HepG2 (cell line): ENCODE measurements around the gene CPXM1. TPM values are rescaled to one million over a fixed set of nuclear protein-coding genes. Genes with fewer than 3 reads are reported as not detected.

Experiments
- CHCHD3 ChIP-seq: sonication (generic); formaldehyde crosslinking; IDR thresholded peaks from 2 replicates; pipeline ENCODE4 v1.8.0; 2022; ENCODE audit warnings: mild to moderate bottlenecking, missing genetic modification reagents, moderate library complexity
- GATAD1 ChIP-seq: IDR thresholded peaks from 2 replicates; pipeline ENCODE4 v1.6.1; 2016; ENCODE audit warnings: missing genetic modification reagents, missing compliant biosample characterization
- HDAC1 ChIP-seq: sonication (generic); formaldehyde crosslinking; IDR thresholded peaks from 2 replicates; pipeline ENCODE4 v1.5.1; 2020; ENCODE audit warnings: mild to moderate bottlenecking, missing genetic modification reagents
- NFIC ChIP-seq: IDR thresholded peaks from 2 replicates; pipeline ENCODE4 v1.6.1; 2012; ENCODE audit warnings: mild to moderate bottlenecking, low read length, inconsistent platforms
- PITX1 ChIP-seq: sonication (generic); formaldehyde crosslinking; IDR thresholded peaks from 2 replicates; pipeline ENCODE4 v1.5.1; 2020; ENCODE audit warnings: mild to moderate bottlenecking, missing genetic modification reagents
- PTBP1 ChIP-seq: fragments of 200-400 bp; formaldehyde crosslinking; IDR thresholded peaks from 2 replicates; pipeline ENCODE4 v1.6.1; 2018; ENCODE audit warnings: low read length, low read depth; ENCODE audit not compliant: poor library complexity, severe bottlenecking
- SNAPC2 ChIP-seq: sonication (generic); formaldehyde crosslinking; IDR thresholded peaks from 2 replicates; pipeline ENCODE4 v1.8.1; 2022; ENCODE audit warnings: mild to moderate bottlenecking, missing genetic modification reagents
- SRF ChIP-seq: IDR thresholded peaks from 2 replicates; pipeline ENCODE4 v1.6.1; 2011; ENCODE audit warnings: mild to moderate bottlenecking, low read depth, low read length, moderate library complexity
- ZNF383 ChIP-seq: sonication (generic); formaldehyde crosslinking; IDR thresholded peaks from 2 replicates; pipeline ENCODE4 v1.4.0; 2020; ENCODE audit warnings: missing genetic modification reagents, mild to moderate bottlenecking, borderline replicate concordance
- ZNF562 ChIP-seq: sonication (generic); formaldehyde crosslinking; IDR thresholded peaks from 2 replicates; pipeline ENCODE4 v1.8.0; 2022; ENCODE audit warnings: missing genetic modification reagents, borderline replicate concordance
- ZNF619 ChIP-seq: sonication (generic); formaldehyde crosslinking; IDR thresholded peaks from 2 replicates; pipeline ENCODE4 v1.4.0; 2020; ENCODE audit warnings: mild to moderate bottlenecking, missing genetic modification reagents
- polyA plus RNA-seq, 8 experiments: library from polyadenylated mRNA; depleted of rRNA in 3 of 8; stranded (reverse) in 7 of 8; unstranded in 1 of 8; fragments of >200 nt; fragmentation: Illumina TruSeq in 4 of 8; extraction: Trizol in 4 of 8; gene quantifications; 2 replicates each; pipeline versions ENCODE4 v1.2.1 to v1.2.3, GENCODE V29; 2011 to 2016; ENCODE audit warnings: low read depth in 4 of 8, missing spikeins in 1 of 8, mixed read lengths in 1 of 8; ENCODE audit not compliant: insufficient read depth in 1 of 8
- total RNA-seq, 5 experiments: library from RNA; depleted of rRNA; stranded (reverse); fragments of >200 nt; fragmentation: Illumina TruSeq; extraction: Trizol; gene quantifications; 2 replicates each; pipeline ENCODE4 v1.2.3, GENCODE V29; 2016; ENCODE audit warnings: low read depth in 1 of 5
- TF ChIP-seq, protein P1 (sequence below): sonication (generic); formaldehyde crosslinking; IDR thresholded peaks from 2 replicates; pipeline ENCODE4 v1.4.0; 2020; ENCODE audit warnings: missing genetic modification reagents, low read depth, mild to moderate bottlenecking, borderline replicate concordance
- TF ChIP-seq, protein P2 (sequence below): sonication (generic); formaldehyde crosslinking; IDR thresholded peaks from 2 replicates; pipeline ENCODE4 v1.4.0; 2020; ENCODE audit warnings: mild to moderate bottlenecking, missing genetic modification reagents
- TF ChIP-seq, protein P3 (sequence below): sonication (generic); formaldehyde crosslinking; IDR thresholded peaks from 2 replicates; pipeline ENCODE4 v1.4.0; 2020; ENCODE audit warnings: missing genetic modification reagents
- TF ChIP-seq, protein P4 (sequence below): IDR thresholded peaks from 2 replicates; pipeline ENCODE4 v1.6.1; 2016; ENCODE audit warnings: missing compliant biosample characterization, missing genetic modification reagents, borderline replicate concordance
- TF ChIP-seq, protein P5 (sequence below): sonication (generic); formaldehyde crosslinking; IDR thresholded peaks from 2 replicates; pipeline ENCODE4 v1.5.0; 2020; ENCODE audit warnings: mild to moderate bottlenecking, missing genetic modification reagents
- TF ChIP-seq, protein P6 (sequence below): sonication (generic); formaldehyde crosslinking; IDR thresholded peaks from 2 replicates; pipeline ENCODE4 v1.8.0; 2022; ENCODE audit warnings: mild to moderate bottlenecking, missing genetic modification reagents; ENCODE audit not compliant: insufficient replicate concordance

Gene CPXM1
- total and polyA plus RNA-seq, 2 of the 13 experiments (the other 11 are each of a cell fraction or from before 2014, with no cell fraction given) = 0.07 TPM; not detected in 1

DNA sequence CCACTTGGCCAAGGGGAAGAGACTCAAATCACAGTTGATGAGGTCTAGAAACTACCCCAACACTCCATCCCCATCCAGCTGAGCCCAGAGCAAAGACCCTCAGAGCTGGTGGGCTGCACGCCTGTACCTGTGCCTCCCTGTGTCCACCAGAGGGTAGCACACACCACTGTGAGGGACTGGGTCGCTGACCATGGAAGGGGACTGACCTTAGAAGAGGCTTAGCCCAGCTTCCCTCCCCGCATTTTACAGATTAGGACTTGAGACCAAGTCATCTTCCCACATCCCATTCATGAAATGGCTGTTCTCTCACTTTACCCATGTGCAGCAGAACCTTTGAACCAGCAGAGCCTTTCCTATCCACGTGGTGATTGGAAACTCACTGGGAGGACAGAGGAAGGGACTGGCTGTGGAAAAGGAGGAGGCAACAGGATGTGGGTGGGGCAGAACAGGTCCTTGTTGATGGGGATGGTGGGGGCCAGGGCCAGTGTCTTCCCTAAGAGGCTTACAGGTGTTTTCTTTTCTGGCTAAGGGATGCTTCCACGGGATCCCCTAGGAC lies 44.3 kb downstream of the CPXM1 start (continued):
- TF ChIP-seq, protein P1, sequence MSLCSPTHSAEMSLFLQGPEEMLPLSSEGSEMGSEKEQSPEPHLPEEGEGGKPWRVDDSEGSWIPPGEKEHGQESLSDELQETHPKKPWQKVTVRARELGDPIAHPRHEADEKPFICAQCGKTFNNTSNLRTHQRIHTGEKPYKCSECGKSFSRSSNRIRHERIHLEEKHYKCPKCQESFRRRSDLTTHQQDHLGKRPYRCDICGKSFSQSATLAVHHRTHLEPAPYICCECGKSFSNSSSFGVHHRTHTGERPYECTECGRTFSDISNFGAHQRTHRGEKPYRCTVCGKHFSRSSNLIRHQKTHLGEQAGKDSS (CRISPR knock-in tag) = no peak
- TF ChIP-seq, protein P2, sequence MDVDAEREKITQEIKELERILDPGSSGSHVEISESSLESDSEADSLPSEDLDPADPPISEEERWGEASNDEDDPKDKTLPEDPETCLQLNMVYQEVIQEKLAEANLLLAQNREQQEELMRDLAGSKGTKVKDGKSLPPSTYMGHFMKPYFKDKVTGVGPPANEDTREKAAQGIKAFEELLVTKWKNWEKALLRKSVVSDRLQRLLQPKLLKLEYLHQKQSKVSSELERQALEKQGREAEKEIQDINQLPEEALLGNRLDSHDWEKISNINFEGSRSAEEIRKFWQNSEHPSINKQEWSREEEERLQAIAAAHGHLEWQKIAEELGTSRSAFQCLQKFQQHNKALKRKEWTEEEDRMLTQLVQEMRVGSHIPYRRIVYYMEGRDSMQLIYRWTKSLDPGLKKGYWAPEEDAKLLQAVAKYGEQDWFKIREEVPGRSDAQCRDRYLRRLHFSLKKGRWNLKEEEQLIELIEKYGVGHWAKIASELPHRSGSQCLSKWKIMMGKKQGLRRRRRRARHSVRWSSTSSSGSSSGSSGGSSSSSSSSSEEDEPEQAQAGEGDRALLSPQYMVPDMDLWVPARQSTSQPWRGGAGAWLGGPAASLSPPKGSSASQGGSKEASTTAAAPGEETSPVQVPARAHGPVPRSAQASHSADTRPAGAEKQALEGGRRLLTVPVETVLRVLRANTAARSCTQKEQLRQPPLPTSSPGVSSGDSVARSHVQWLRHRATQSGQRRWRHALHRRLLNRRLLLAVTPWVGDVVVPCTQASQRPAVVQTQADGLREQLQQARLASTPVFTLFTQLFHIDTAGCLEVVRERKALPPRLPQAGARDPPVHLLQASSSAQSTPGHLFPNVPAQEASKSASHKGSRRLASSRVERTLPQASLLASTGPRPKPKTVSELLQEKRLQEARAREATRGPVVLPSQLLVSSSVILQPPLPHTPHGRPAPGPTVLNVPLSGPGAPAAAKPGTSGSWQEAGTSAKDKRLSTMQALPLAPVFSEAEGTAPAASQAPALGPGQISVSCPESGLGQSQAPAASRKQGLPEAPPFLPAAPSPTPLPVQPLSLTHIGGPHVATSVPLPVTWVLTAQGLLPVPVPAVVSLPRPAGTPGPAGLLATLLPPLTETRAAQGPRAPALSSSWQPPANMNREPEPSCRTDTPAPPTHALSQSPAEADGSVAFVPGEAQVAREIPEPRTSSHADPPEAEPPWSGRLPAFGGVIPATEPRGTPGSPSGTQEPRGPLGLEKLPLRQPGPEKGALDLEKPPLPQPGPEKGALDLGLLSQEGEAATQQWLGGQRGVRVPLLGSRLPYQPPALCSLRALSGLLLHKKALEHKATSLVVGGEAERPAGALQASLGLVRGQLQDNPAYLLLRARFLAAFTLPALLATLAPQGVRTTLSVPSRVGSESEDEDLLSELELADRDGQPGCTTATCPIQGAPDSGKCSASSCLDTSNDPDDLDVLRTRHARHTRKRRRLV (CRISPR knock-in tag) = no peak
- peak; percentile 78 for TF ChIP-seq CHCHD3 (CRISPR knock-in tag)
- TF ChIP-seq PITX1 (CRISPR knock-in tag) = no peak
- no peak for TF ChIP-seq ZNF383
- no peak for TF ChIP-seq ZNF562 (CRISPR knock-in tag)
- TF ChIP-seq, protein P3, sequence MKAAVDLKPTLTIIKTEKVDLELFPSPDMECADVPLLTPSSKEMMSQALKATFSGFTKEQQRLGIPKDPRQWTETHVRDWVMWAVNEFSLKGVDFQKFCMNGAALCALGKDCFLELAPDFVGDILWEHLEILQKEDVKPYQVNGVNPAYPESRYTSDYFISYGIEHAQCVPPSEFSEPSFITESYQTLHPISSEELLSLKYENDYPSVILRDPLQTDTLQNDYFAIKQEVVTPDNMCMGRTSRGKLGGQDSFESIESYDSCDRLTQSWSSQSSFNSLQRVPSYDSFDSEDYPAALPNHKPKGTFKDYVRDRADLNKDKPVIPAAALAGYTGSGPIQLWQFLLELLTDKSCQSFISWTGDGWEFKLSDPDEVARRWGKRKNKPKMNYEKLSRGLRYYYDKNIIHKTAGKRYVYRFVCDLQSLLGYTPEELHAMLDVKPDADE (CRISPR knock-in tag) = no peak
- no peak for TF ChIP-seq SNAPC2 (CRISPR knock-in tag)
- TF ChIP-seq ZNF619 (CRISPR knock-in tag) = no peak
- TF ChIP-seq HDAC1 = no peak
- TF ChIP-seq GATAD1 = no peak
- TF ChIP-seq, protein P4, sequence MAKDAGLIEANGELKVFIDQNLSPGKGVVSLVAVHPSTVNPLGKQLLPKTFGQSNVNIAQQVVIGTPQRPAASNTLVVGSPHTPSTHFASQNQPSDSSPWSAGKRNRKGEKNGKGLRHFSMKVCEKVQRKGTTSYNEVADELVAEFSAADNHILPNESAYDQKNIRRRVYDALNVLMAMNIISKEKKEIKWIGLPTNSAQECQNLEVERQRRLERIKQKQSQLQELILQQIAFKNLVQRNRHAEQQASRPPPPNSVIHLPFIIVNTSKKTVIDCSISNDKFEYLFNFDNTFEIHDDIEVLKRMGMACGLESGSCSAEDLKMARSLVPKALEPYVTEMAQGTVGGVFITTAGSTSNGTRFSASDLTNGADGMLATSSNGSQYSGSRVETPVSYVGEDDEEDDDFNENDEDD (CRISPR knock-in tag) = no peak
- no peak for TF ChIP-seq PTBP1
- no peak for TF ChIP-seq SRF
- TF ChIP-seq, protein P5, sequence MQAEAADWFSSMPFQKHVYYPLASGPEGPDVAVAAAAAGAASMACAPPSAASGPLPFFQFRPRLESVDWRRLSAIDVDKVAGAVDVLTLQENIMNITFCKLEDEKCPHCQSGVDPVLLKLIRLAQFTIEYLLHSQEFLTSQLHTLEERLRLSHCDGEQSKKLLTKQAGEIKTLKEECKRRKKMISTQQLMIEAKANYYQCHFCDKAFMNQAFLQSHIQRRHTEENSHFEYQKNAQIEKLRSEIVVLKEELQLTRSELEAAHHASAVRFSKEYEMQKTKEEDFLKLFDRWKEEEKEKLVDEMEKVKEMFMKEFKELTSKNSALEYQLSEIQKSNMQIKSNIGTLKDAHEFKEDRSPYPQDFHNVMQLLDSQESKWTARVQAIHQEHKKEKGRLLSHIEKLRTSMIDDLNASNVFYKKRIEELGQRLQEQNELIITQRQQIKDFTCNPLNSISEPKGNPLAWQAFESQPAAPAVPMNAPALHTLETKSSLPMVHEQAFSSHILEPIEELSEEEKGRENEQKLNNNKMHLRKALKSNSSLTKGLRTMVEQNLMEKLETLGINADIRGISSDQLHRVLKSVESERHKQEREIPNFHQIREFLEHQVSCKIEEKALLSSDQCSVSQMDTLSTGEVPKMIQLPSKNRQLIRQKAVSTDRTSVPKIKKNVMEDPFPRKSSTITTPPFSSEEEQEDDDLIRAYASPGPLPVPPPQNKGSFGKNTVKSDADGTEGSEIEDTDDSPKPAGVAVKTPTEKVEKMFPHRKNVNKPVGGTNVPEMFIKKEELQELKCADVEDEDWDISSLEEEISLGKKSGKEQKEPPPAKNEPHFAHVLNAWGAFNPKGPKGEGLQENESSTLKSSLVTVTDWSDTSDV = no peak
- TF ChIP-seq, protein P6, sequence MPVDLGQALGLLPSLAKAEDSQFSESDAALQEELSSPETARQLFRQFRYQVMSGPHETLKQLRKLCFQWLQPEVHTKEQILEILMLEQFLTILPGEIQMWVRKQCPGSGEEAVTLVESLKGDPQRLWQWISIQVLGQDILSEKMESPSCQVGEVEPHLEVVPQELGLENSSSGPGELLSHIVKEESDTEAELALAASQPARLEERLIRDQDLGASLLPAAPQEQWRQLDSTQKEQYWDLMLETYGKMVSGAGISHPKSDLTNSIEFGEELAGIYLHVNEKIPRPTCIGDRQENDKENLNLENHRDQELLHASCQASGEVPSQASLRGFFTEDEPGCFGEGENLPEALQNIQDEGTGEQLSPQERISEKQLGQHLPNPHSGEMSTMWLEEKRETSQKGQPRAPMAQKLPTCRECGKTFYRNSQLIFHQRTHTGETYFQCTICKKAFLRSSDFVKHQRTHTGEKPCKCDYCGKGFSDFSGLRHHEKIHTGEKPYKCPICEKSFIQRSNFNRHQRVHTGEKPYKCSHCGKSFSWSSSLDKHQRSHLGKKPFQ = no peak
- no peak for TF ChIP-seq NFIC
